Gastrocnemius medialis (tissue), 4 donors: ENCODE data around the gene NUP62.
"Not testable (repeated sequence)": the region's sequence is repeated elsewhere in the genome, so short reads cannot be mapped to it uniquely, and the experiment has no call there.

Experiments
- POLR2A ChIP-seq, 2 donors: fragments of 450-650 bp; IDR thresholded peaks; one replicate each; pipeline ENCODE4 v1.6.1; 2017; ENCODE audit warnings: antibody characterized with exemption in 2 of 2, mild to moderate bottlenecking in 2 of 2, moderate library complexity in 2 of 2
- TF ChIP-seq, protein P1 (sequence below), 5 experiments: fragments of 450-650 bp in 3 of 5; fragments of 200-600 bp in 2 of 5; sonication (generic) in 2 of 5; IDR thresholded peaks in 4 of 5; conservative IDR thresholded peaks in 1 of 5; 1 replicate in 4 of 5; 2 replicates in 1 of 5; pipeline ENCODE4 v1.5.1; 2016 to 2019; ENCODE audit warnings: antibody characterized with exemption in 5 of 5, mild to moderate bottlenecking in 3 of 5, moderate library complexity in 3 of 5

DNA sequence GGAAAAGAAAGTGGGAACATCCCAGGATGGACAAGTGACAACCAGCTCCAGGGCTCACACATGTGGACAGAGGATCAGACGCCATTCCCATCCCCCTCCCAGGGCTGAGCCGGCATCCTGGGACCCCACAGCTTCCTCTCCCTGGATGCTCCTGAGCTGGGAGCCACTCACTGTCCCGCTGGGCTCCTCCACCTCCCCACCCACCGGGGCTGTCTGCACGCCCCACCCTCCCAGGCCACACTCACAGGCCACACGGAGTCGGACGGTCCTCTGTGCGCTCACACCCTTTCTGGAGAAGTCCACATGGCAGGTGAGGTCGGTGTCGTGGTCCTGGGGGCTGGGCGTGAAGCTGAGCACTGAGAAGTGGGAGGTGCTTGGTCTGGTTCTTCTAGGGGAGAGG is 30.6 kb upstream of the NUP62 start:
- not testable (repeated sequence) for TF ChIP-seq POLR2A (IDR thresholded peaks at IDR 0.05)
- TF ChIP-seq, protein P1, sequence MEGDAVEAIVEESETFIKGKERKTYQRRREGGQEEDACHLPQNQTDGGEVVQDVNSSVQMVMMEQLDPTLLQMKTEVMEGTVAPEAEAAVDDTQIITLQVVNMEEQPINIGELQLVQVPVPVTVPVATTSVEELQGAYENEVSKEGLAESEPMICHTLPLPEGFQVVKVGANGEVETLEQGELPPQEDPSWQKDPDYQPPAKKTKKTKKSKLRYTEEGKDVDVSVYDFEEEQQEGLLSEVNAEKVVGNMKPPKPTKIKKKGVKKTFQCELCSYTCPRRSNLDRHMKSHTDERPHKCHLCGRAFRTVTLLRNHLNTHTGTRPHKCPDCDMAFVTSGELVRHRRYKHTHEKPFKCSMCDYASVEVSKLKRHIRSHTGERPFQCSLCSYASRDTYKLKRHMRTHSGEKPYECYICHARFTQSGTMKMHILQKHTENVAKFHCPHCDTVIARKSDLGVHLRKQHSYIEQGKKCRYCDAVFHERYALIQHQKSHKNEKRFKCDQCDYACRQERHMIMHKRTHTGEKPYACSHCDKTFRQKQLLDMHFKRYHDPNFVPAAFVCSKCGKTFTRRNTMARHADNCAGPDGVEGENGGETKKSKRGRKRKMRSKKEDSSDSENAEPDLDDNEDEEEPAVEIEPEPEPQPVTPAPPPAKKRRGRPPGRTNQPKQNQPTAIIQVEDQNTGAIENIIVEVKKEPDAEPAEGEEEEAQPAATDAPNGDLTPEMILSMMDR (IDR thresholded peaks at IDR 0.05 in 4 of 5, conservative IDR thresholded peaks at IDR 0.05 in 1 of 5): not testable (repeated sequence)
